H9 (cell line): Measurements from ENCODE around the gene MAN1A2. TPM values are rescaled to one million over a fixed set of nuclear protein-coding genes. Genes with fewer than 3 reads are reported as not detected.

ENCODE experiments used
- DNase-seq: peaks from one replicate; pipeline ENCODE4 v3.0.0-alpha.2; 2017
- H2AFZ ChIP-seq: one replicate; pipeline ENCODE4 v1.6.1; 2013; ENCODE audit warnings: mild to moderate bottlenecking, low read length, control low read depth, moderate library complexity
- H2AK5ac ChIP-seq: 2 replicates; pipeline ENCODE4 v1.6.1; 2013; ENCODE audit warnings: low read length, control low read depth, mixed read lengths; ENCODE audit not compliant: insufficient read length
- H2BK120ac ChIP-seq: one replicate; pipeline ENCODE4 v1.6.1; 2013; ENCODE audit warnings: low read depth, mild to moderate bottlenecking, low read length, control low read depth, inconsistent platforms; ENCODE audit not compliant: poor library complexity, severe bottlenecking
- H2BK12ac ChIP-seq: 2 replicates; pipeline ENCODE4 v1.6.1; 2013; ENCODE audit warnings: low read length, control low read depth, mixed read lengths, low read depth; ENCODE audit not compliant: insufficient read length
- H2BK15ac ChIP-seq: 2 replicates; pipeline ENCODE4 v1.6.1; 2013; ENCODE audit warnings: low read depth, low read length, control low read depth
- H2BK20ac ChIP-seq: one replicate; pipeline ENCODE4 v1.6.1; 2013; ENCODE audit warnings: low read depth, mild to moderate bottlenecking, low read length, control low read depth, inconsistent platforms; ENCODE audit not compliant: poor library complexity, severe bottlenecking
- H2BK5ac ChIP-seq: 2 replicates; pipeline ENCODE4 v1.6.1; 2013; ENCODE audit warnings: low read length, control low read depth, mixed read lengths; ENCODE audit not compliant: insufficient read length
- H3K14ac ChIP-seq: 2 replicates; pipeline ENCODE4 v1.6.1; 2013; ENCODE audit warnings: low read length, control low read depth; ENCODE audit not compliant: insufficient read depth
- H3K18ac ChIP-seq: 2 replicates; pipeline ENCODE4 v1.6.1; 2013; ENCODE audit warnings: low read depth, mild to moderate bottlenecking, mixed read lengths, low read length, control low read depth; ENCODE audit not compliant: insufficient read length
- H3K23ac ChIP-seq: 2 replicates; pipeline ENCODE4 v1.6.1; 2013; ENCODE audit warnings: low read length, control low read depth, mixed read lengths, low read depth; ENCODE audit not compliant: insufficient read length
- H3K23me2 ChIP-seq: 2 replicates; pipeline ENCODE4 v1.6.1; 2013; ENCODE audit warnings: low read depth, mild to moderate bottlenecking, mixed read lengths, low read length, control low read depth; ENCODE audit not compliant: insufficient read length, poor library complexity, severe bottlenecking
- H3K27ac ChIP-seq: 2 replicates; pipeline ENCODE4 v1.5.1; 2013; ENCODE audit warnings: low read length, control low read depth, mixed read lengths, low read depth; ENCODE audit not compliant: insufficient read length
- H3K27me3 ChIP-seq: 2 replicates; pipeline ENCODE4 v1.6.1; 2013; ENCODE audit warnings: low read length, control low read depth, inconsistent platforms; ENCODE audit not compliant: insufficient read depth
- H3K4ac ChIP-seq: 2 replicates; pipeline ENCODE4 v1.6.1; 2013; ENCODE audit warnings: low read depth, mild to moderate bottlenecking, control low read depth, inconsistent platforms, low read length, moderate library complexity
- H3K4me1 ChIP-seq: 2 replicates; pipeline ENCODE4 v1.6.1; 2013; ENCODE audit warnings: low read length, control low read depth, inconsistent platforms; ENCODE audit not compliant: insufficient read depth
- H3K4me2 ChIP-seq: 2 replicates; pipeline ENCODE4 v1.6.1; 2013; ENCODE audit warnings: low read length, control low read depth, mixed read lengths; ENCODE audit not compliant: insufficient read length, insufficient read depth
- H3K56ac ChIP-seq: 2 replicates; pipeline ENCODE4 v1.6.1; 2013; ENCODE audit warnings: low read depth, mild to moderate bottlenecking, mixed read lengths, low read length, control low read depth; ENCODE audit not compliant: insufficient read length
- H3K79me1 ChIP-seq: 2 replicates; pipeline ENCODE4 v1.6.1; 2013; ENCODE audit warnings: low read depth, mild to moderate bottlenecking, moderate library complexity, low read length, control low read depth, inconsistent platforms; ENCODE audit not compliant: insufficient read depth, poor library complexity, severe bottlenecking
- H3K79me2 ChIP-seq: 2 replicates; pipeline ENCODE4 v1.6.1; 2013; ENCODE audit warnings: low read length, control low read depth, inconsistent platforms; ENCODE audit not compliant: insufficient read depth
- H3K9ac ChIP-seq: 2 replicates; pipeline ENCODE4 v1.6.1; 2013; ENCODE audit warnings: low read length, control low read depth, mixed read lengths; ENCODE audit not compliant: insufficient read length; ENCODE audit errors: extremely low read depth
- H3K9me3 ChIP-seq: one replicate; pipeline ENCODE4 v1.6.1; 2013; ENCODE audit warnings: low read depth, low read length, inconsistent platforms; ENCODE audit not compliant: control insufficient read depth
- H3T11ph ChIP-seq: one replicate; pipeline ENCODE4 v1.6.1; 2013; ENCODE audit warnings: mild to moderate bottlenecking, low read length, control low read depth, inconsistent platforms
- H4K20me1 ChIP-seq: one replicate; pipeline ENCODE4 v1.6.1; 2013; ENCODE audit not compliant: control insufficient read depth, insufficient read length, insufficient read depth
- H4K5ac ChIP-seq: 2 replicates; pipeline ENCODE4 v1.6.1; 2013; ENCODE audit warnings: low read depth, mild to moderate bottlenecking, mixed read lengths, low read length, control low read depth; ENCODE audit not compliant: insufficient read length
- H4K8ac ChIP-seq: replicated peaks from 2 replicates; pipeline ENCODE4 v1.6.1; 2013; ENCODE audit warnings: low read length, control low read depth, mixed read lengths, low read depth; ENCODE audit not compliant: insufficient read length
- H4K91ac ChIP-seq: 2 replicates; pipeline ENCODE4 v1.6.1; 2013; ENCODE audit warnings: low read depth, mild to moderate bottlenecking, moderate library complexity, mixed read lengths, low read length, control low read depth; ENCODE audit not compliant: insufficient read length
- H3K27ac Mint-ChIP-seq, 3 experiments: 2 replicates in 2 of 3; 3 replicates in 1 of 3; pipeline ENCODE4 v1.8.0; 2020 to 2021; ENCODE audit warnings: mixed read lengths in 3 of 3, mild to moderate bottlenecking in 1 of 3, moderate library complexity in 1 of 3
- H3K27me3 Mint-ChIP-seq: 2 replicates; pipeline ENCODE4 v1.8.0; 2021; ENCODE audit warnings: low read depth, mild to moderate bottlenecking, moderate library complexity, mixed read lengths
- H3K36me3 Mint-ChIP-seq, 3 experiments: 2 replicates in 2 of 3; 3 replicates in 1 of 3; pipeline ENCODE4 v1.8.0; 2020 to 2021; ENCODE audit warnings: low read depth in 3 of 3, mixed read lengths in 3 of 3; ENCODE audit not compliant: insufficient read depth in 1 of 3
- H3K4me1 Mint-ChIP-seq, 2 experiments: 2 replicates each; pipeline ENCODE4 v1.8.0; 2020; ENCODE audit warnings: mixed read lengths in 2 of 2
- H3K4me3 Mint-ChIP-seq, 2 experiments: 2 replicates in 1 of 2; 3 replicates in 1 of 2; pipeline ENCODE4 v1.8.0; 2020 to 2021; ENCODE audit warnings: mild to moderate bottlenecking in 2 of 2, mixed read lengths in 2 of 2, moderate library complexity in 1 of 2
- H3K9me3 Mint-ChIP-seq, 2 experiments: 2 replicates in 1 of 2; 3 replicates in 1 of 2; pipeline ENCODE4 v1.8.0; 2020; ENCODE audit warnings: mild to moderate bottlenecking in 2 of 2, mixed read lengths in 2 of 2, moderate library complexity in 1 of 2
- CTCF ChIP-seq: fragments of 200-600 bp; sonication (generic); conservative IDR thresholded peaks from 3 replicates; pipeline ENCODE4 v1.8.0; 2021; ENCODE audit warnings: antibody characterized with exemption, mild to moderate bottlenecking
- WGBS: extraction: QIAGEN DNeasy Blood & Tissue Kit; methylation state at CpG from one replicate; pipeline ENCODE4 v1.1.7; 2013; ENCODE audit warnings: missing lambda C conversion rate, low lambda C conversion rate, mixed read lengths; ENCODE audit not compliant: insufficient read length; ENCODE audit errors: extremely low coverage; 5-methylcytosine and 5-hydroxymethylcytosine counted together
- total RNA-seq: library from RNA; stranded (reverse); gene quantifications from 2 replicates; pipeline ENCODE4 v1.2.1, GENCODE V29; 2021

Gene MAN1A2
- total RNA-seq, 1 experiment from 2014 or later = 24.0 TPM

- Histone ChIP-seq H3T11ph (no peak overlapping the region), H3K56ac (no peak overlapping the region), H2BK5ac (no peak overlapping the region), H3K18ac (no peak overlapping the region), H2BK12ac (no peak overlapping the region), H2BK120ac (no peak overlapping the region), H4K8ac (no peak overlapping the region), H2AK5ac (no peak overlapping the region), H3K4me2 (no peak overlapping the region), H3K79me2 (no peaks in the 10 kb centered on the region), H3K9ac (no peak overlapping the region), H3K23ac (no peak overlapping the region), H2AFZ (no peak overlapping the region), H3K14ac (no peak overlapping the region), H3K27ac (no peak overlapping the region), H4K20me1 (no peaks in the 10 kb centered on the region), H3K4ac (no peak overlapping the region), H3K23me2 (no peaks in the 10 kb centered on the region), H3K9me3 (no peaks in the 10 kb centered on the region), H2BK15ac (no peak overlapping the region), H4K91ac (no peak overlapping the region), H4K5ac (no peak overlapping the region), H3K27me3 (no peaks in the 10 kb centered on the region), H3K4me1 (no peaks in the 10 kb centered on the region), H3K79me1 (no peaks in the 10 kb centered on the region), H2BK20ac (no peak overlapping the region)
- peaks cover 3 to 4% of the 10 kb centered on the region in 2 experiments for H3K4me1 Mint-ChIP-seq
- H3K27ac Mint-ChIP-seq = no peak overlapping the region
- no peak overlapping the region for H3K4me3 Mint-ChIP-seq
- H3K36me3 Mint-ChIP-seq = no peaks in the 10 kb centered on the region
- no peak for DNase-seq
- TF ChIP-seq CTCF = peak; percentile 79
- WGBS = no CpG with 5 or more reads among the region's 1 CpG
- no peaks in the 10 kb centered on the region for H3K9me3 Mint-ChIP-seq
- no peaks in the 10 kb centered on the region for H3K27me3 Mint-ChIP-seq
Observed at GRCh38 chr1:117512728-117513321, 145.6 kb downstream of the MAN1A2 start.
